IMR-90 (cell line): ENCODE measurements around the gene AMDHD2. TPM values are rescaled to one million over a fixed set of nuclear protein-coding genes. Genes with fewer than 3 reads are reported as not detected.

Experiments
- ATAC-seq: fragments of 200-7000 bp; cut with Tn5 transposase; 2 replicates; pipeline ENCODE4 v1.9.1; 2020; ENCODE audit warnings: low read depth, mild to moderate bottlenecking, moderate library complexity
- BruUV-seq: library from RNA; stranded (reverse); fragments of 400-500 nt; replicated peaks from 2 replicates; lab custom pipeline; 2021; lab: Mats Ljungman, UMichigan
- CTCF ChIA-PET: fragments of 300-600 bp; formaldehyde crosslinking; extraction: SDS; loops from one replicate; lab custom pipeline; 2021; ENCODE audit warnings: antibody characterized with exemption; lab: Yijun Ruan, JAX
- POLR2A ChIA-PET: fragments of 300-600 bp; sonication (Branson Sonifier 250); formaldehyde crosslinking; loops from one replicate; lab custom pipeline; 2022; ENCODE audit warnings: antibody characterized with exemption; ENCODE audit not compliant: unreplicated experiment; lab: Charles Lee
- DNase-seq: peaks from one replicate; pipeline ENCODE4 v3.0.0; 2013
- H2AFZ ChIP-seq: replicated peaks from 2 replicates; pipeline ENCODE3; 2013; ENCODE audit warnings: low read length, mild to moderate bottlenecking; ENCODE audit not compliant: poor library complexity
- H2AK5ac ChIP-seq: 2 replicates; pipeline ENCODE4 v1.6.1; 2013; ENCODE audit warnings: low read depth, low read length, inconsistent platforms
- H2AK9ac ChIP-seq: replicated peaks from 2 replicates; pipeline ENCODE3; 2013; ENCODE audit warnings: mild to moderate bottlenecking, low read depth, low read length, moderate library complexity; ENCODE audit not compliant: poor library complexity
- H2BK120ac ChIP-seq: 2 replicates; pipeline ENCODE4 v1.6.1; 2013; ENCODE audit warnings: low read depth, low read length, inconsistent platforms
- H2BK15ac ChIP-seq: 3 replicates; pipeline ENCODE4 v1.6.1; 2013; ENCODE audit warnings: low read depth, low read length, inconsistent platforms
- H2BK20ac ChIP-seq: 2 replicates; pipeline ENCODE4 v1.6.1; 2013; ENCODE audit warnings: low read depth, mild to moderate bottlenecking, inconsistent platforms, low read length, moderate library complexity
- H2BK5ac ChIP-seq: 2 replicates; pipeline ENCODE4 v1.6.1; 2013; ENCODE audit warnings: mild to moderate bottlenecking, low read depth, low read length, inconsistent platforms; ENCODE audit not compliant: poor library complexity, severe bottlenecking
- H3K14ac ChIP-seq: replicated peaks from 2 replicates; pipeline ENCODE4 v1.6.1; 2013; ENCODE audit warnings: low read depth, low read length, inconsistent platforms
- H3K18ac ChIP-seq: 2 replicates; pipeline ENCODE4 v1.6.1; 2013; ENCODE audit warnings: low read depth, low read length, control low read depth
- H3K23ac ChIP-seq: 2 replicates; pipeline ENCODE4 v1.6.1; 2013; ENCODE audit warnings: low read depth, low read length, inconsistent platforms
- H3K27ac ChIP-seq: 2 replicates; pipeline ENCODE4 v1.5.1; 2013; ENCODE audit warnings: mild to moderate bottlenecking, control low read depth, low read length; ENCODE audit not compliant: insufficient read depth
- H3K27me3 ChIP-seq: 2 replicates; pipeline ENCODE4 v1.6.1; 2013; ENCODE audit warnings: low read length; ENCODE audit not compliant: control insufficient read depth, insufficient read depth
- H3K36me3 ChIP-seq: 2 replicates; pipeline ENCODE4 v1.6.1; 2013; ENCODE audit warnings: low read length, mixed read lengths; ENCODE audit not compliant: control insufficient read depth, insufficient read depth
- H3K4ac ChIP-seq: 2 replicates; pipeline ENCODE4 v1.6.1; 2013; ENCODE audit warnings: low read depth, low read length, inconsistent platforms
- H3K4me1 ChIP-seq: 2 replicates; pipeline ENCODE4 v1.6.1; 2013; ENCODE audit warnings: low read length, mixed read lengths; ENCODE audit not compliant: control insufficient read depth, insufficient read depth
- H3K4me2 ChIP-seq: 2 replicates; pipeline ENCODE4 v1.6.1; 2013; ENCODE audit warnings: low read depth, mild to moderate bottlenecking, control low read depth, low read length, moderate library complexity
- H3K4me3 ChIP-seq: 2 replicates; pipeline ENCODE4 v1.5.1; 2013; ENCODE audit warnings: low read depth, mild to moderate bottlenecking, control low read depth, low read length, moderate library complexity; ENCODE audit not compliant: insufficient read depth
- H3K56ac ChIP-seq: 2 replicates; pipeline ENCODE4 v1.6.1; 2013; ENCODE audit warnings: low read length, inconsistent platforms; ENCODE audit not compliant: insufficient read depth; ENCODE audit errors: extremely low read depth
- H3K79me1 ChIP-seq, 2 experiments: 2 replicates each; pipeline ENCODE4 v1.6.1; 2013; ENCODE audit warnings: low read length in 2 of 2, inconsistent platforms in 1 of 2, low read depth in 1 of 2
- H3K9ac ChIP-seq: 2 replicates; pipeline ENCODE4 v1.6.1; 2013; ENCODE audit warnings: low read depth, low read length, control low read depth
- H3K9me1 ChIP-seq: 2 replicates; pipeline ENCODE4 v1.6.1; 2013; ENCODE audit warnings: low read length, inconsistent platforms; ENCODE audit not compliant: insufficient read depth
- H3K9me3 ChIP-seq: 2 replicates; pipeline ENCODE4 v1.6.1; 2013; ENCODE audit warnings: low read length; ENCODE audit not compliant: control insufficient read depth, insufficient read depth
- H4K20me1 ChIP-seq: 2 replicates; pipeline ENCODE4 v1.6.1; 2013; ENCODE audit warnings: low read length, inconsistent platforms; ENCODE audit not compliant: insufficient read depth
- H4K5ac ChIP-seq: 2 replicates; pipeline ENCODE4 v1.6.1; 2013; ENCODE audit warnings: mild to moderate bottlenecking, low read depth, low read length, control low read depth
- H4K8ac ChIP-seq, 2 experiments: 2 replicates each; pipeline ENCODE4 v1.6.1; 2013; ENCODE audit warnings: low read depth in 2 of 2, low read length in 2 of 2, control low read depth in 1 of 2, inconsistent platforms in 1 of 2
- H4K91ac ChIP-seq: 2 replicates; pipeline ENCODE4 v1.6.1; 2013; ENCODE audit warnings: low read depth, low read length, inconsistent platforms; ENCODE audit not compliant: insufficient read depth
- CEBPB ChIP-seq: IDR thresholded peaks from 2 replicates; pipeline ENCODE4 v1.6.1; 2012; ENCODE audit warnings: low read depth, low read length, improper control_type of control experiment
- CHD1 ChIP-seq: IDR thresholded peaks from 2 replicates; pipeline ENCODE4 v1.6.1; 2012; ENCODE audit warnings: low read depth, low read length, improper control_type of control experiment
- FOS ChIP-seq: fragments of 150-350 bp; IDR thresholded peaks from 2 replicates; pipeline ENCODE4 v1.6.1; 2016; ENCODE audit warnings: low read depth, low read length
- MAZ ChIP-seq: IDR thresholded peaks from 2 replicates; pipeline ENCODE4 v1.6.1; 2012; ENCODE audit warnings: low read depth, mild to moderate bottlenecking, low read length, improper control_type of control experiment, moderate library complexity, borderline replicate concordance
- RCOR1 ChIP-seq: IDR thresholded peaks from 2 replicates; pipeline ENCODE4 v1.6.1; 2012; ENCODE audit warnings: mild to moderate bottlenecking, low read length, improper control_type of control experiment; ENCODE audit not compliant: insufficient replicate concordance
- WGBS, 2 experiments: methylation state at CpG; one replicate each; pipeline versions ENCODE4 v1.1.5 to v1.1.7; 2013; ENCODE audit warnings: missing lambda C conversion rate in 2 of 2; ENCODE audit not compliant: insufficient read length in 1 of 2; ENCODE audit errors: extremely low coverage in 2 of 2; 5-methylcytosine and 5-hydroxymethylcytosine counted together
- dilution Hi-C: fragments of 300-500 bp; cut with HindIII; formaldehyde crosslinking; loops from one replicate; pipeline ENCODE4 v1.14.3; 2018; ENCODE audit warnings: low sequenced_read_pairs; ENCODE audit not compliant: unreplicated experiment
- in situ Hi-C: fragments of 300-500 bp; cut with MboI; formaldehyde crosslinking; loops from 3 replicates; pipeline ENCODE4 v1.14.3; 2019; ENCODE audit warnings: low sequenced_read_pairs, inconsistent platforms, mixed read lengths
- intact Hi-C: fragments of 100-400 bp; cut with micrococcal nuclease; formaldehyde crosslinking; loops from 2 replicates; pipeline ENCODE4 v1.10.0; 2022
- polyA plus RNA-seq, 3 experiments: library from polyadenylated mRNA; depleted of rRNA; stranded (reverse); fragments of >200 nt; gene quantifications; 2 replicates each; pipeline ENCODE4 v1.2.3, GENCODE V29; 2012; ENCODE audit warnings: low replicate concordance in 1 of 3
- total RNA-seq: library from RNA; depleted of rRNA; stranded (reverse); fragments of >200 nt; gene quantifications from 2 replicates; pipeline ENCODE4 v1.2.3, GENCODE V29; 2012
- TF ChIP-seq, protein P1 (sequence below): fragments of 150-350 bp; IDR thresholded peaks from 2 replicates; pipeline ENCODE4 v1.6.1; 2016; ENCODE audit warnings: low read depth, mild to moderate bottlenecking, low read length, moderate library complexity, borderline replicate concordance

Gene AMDHD2
- total and polyA plus RNA-seq, 2 of the 4 experiments (the other 2 are of a cell fraction) = 10.6 to 30.3 TPM

DNA sequence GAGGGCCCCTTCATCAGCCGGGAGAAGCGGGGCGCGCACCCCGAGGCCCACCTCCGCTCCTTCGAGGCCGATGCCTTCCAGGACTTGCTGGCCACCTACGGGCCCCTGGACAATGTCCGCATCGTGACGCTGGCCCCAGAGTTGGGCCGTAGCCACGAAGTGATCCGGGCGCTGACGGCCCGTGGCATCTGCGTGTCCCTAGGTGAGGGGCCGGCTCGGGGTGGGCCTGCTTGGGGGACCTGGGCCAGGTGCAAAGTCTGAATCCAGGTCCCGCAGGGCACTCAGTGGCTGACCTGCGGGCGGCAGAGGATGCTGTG is 7.6 kb downstream of the AMDHD2 start:
- no peak overlapping the region for H2AFZ ChIP-seq
- H3K36me3 ChIP-seq = peaks cover 57% of the 10 kb centered on the region
- H4K91ac ChIP-seq = no peak overlapping the region
- H3K23ac ChIP-seq = no peak overlapping the region
- H3K14ac ChIP-seq = no peak overlapping the region
- peaks cover 7% of the 10 kb centered on the region for H3K4me1 ChIP-seq
- no peak overlapping the region for H2BK15ac ChIP-seq
- no peaks in the 10 kb centered on the region for H3K9me3 ChIP-seq
- no peak overlapping the region for H2BK120ac ChIP-seq
- TF ChIP-seq FOS (no peak), RCOR1 (no peak), CEBPB (no peak), CHD1 (no peak), MAZ (no peak)
- TF ChIP-seq, protein P1, sequence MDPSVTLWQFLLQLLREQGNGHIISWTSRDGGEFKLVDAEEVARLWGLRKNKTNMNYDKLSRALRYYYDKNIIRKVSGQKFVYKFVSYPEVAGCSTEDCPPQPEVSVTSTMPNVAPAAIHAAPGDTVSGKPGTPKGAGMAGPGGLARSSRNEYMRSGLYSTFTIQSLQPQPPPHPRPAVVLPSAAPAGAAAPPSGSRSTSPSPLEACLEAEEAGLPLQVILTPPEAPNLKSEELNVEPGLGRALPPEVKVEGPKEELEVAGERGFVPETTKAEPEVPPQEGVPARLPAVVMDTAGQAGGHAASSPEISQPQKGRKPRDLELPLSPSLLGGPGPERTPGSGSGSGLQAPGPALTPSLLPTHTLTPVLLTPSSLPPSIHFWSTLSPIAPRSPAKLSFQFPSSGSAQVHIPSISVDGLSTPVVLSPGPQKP = no peak
- in situ Hi-C loops = no loop called here
- H3K27me3 ChIP-seq = no peaks in the 10 kb centered on the region
- no peaks in the 10 kb centered on the region for H3K9me1 ChIP-seq
- no peak overlapping the region for H3K9ac ChIP-seq
- no peak overlapping the region for H2AK5ac ChIP-seq
- H3K4ac ChIP-seq = no peak overlapping the region
- H4K20me1 ChIP-seq = no peaks in the 10 kb centered on the region; the same call in none of the 2 replicates
- dilution Hi-C loops = no loop called here
- no peak overlapping the region for H3K18ac ChIP-seq
- intact Hi-C loops = no loop called here
- no peak for DNase-seq
- no peak overlapping the region for H3K56ac ChIP-seq
- no peak overlapping the region for H3K4me3 ChIP-seq
- no peak overlapping the region for H2AK9ac ChIP-seq
- no peak overlapping the region for H3K4me2 ChIP-seq
- no peak overlapping the region for H2BK5ac ChIP-seq
- no peak overlapping the region for H4K5ac ChIP-seq
- no peak overlapping the region for H3K27ac ChIP-seq
- POLR2A ChIA-PET = no interaction called here
- H2BK20ac ChIP-seq = no peak overlapping the region
- no peak for ATAC-seq
- WGBS, 2 experiments = 100% methylated on average over 2 of the region's 24 CpGs; no CpG with 5 or more reads in 1 of the 2 experiments
- H4K8ac ChIP-seq = no peak overlapping the region
- peaks cover 10 to 43% of the 10 kb centered on the region in 2 experiments for H3K79me1 ChIP-seq
- no TSS peak for BruUV-seq
- CTCF ChIA-PET = no interaction called here
